ENCODE measurements around the gene GABRA1. TPM values are rescaled to one million over a fixed set of nuclear protein-coding genes. Genes with fewer than 3 reads are reported as not detected.

The GABRA1 gene
- total and polyA plus RNA-seq, 8 donors, result 0.05 to 0.92 (median 0.75) TPM; not detected in 5

GRCh38 chr5:161863259-161863658 is 15.3 kb downstream of the GABRA1 start:
- intact Hi-C loops (cut with DNase I; ENCODE audit: low total_unique reads), result no loop called here
- WGBS, 5 donors, result 71 to 83% (median 79%) methylated on average over 3 of the region's 3 CpGs

GRCh38 chr5:161863811-161864210 is 15.9 kb downstream of the GABRA1 start:
- Histone ChIP-seq H3K27ac (no peak overlapping the region), H3K27me3 (no peaks in the 10 kb centered on the region), H3K36me3 (no peaks in the 10 kb centered on the region), H3K4me3 (no peak overlapping the region), H3K4me1 (no peaks in the 10 kb centered on the region), H3K9me3 (no peaks in the 10 kb centered on the region)
- DNase-seq, result no peak
- intact Hi-C loops (cut with DNase I; ENCODE audit: low total_unique reads), result no loop called here
- 49 to 53% (median 51%) methylated on average over 1 of the region's 1 CpG for WGBS, 5 donors
- no peak for TF ChIP-seq CTCF (IDR thresholded peaks at IDR 0.05)

More at GRCh38 chr5:161863259-161863658, 15.3 kb downstream of the GABRA1 start:
- TF ChIP-seq CTCF (IDR thresholded peaks at IDR 0.05), result no peak
- no peak for TF ChIP-seq POLR2AphosphoS5 (IDR thresholded peaks at IDR 0.05)
- TF ChIP-seq EP300 (IDR thresholded peaks at IDR 0.05), result no peak
- no peak for TF ChIP-seq POLR2A (IDR thresholded peaks at IDR 0.05)
- Histone ChIP-seq H3K9me3 (no peaks in the 10 kb centered on the region), H3K27me3 (no peaks in the 10 kb centered on the region), H3K4me3 (no peak overlapping the region), H3K36me3 (no peaks in the 10 kb centered on the region), H3K4me1 (no peaks in the 10 kb centered on the region), H3K27ac (no peak overlapping the region)
- no peak for DNase-seq

GRCh38 chr5:161865510-161865909 is 17.6 kb downstream of the GABRA1 start:
- TF ChIP-seq CTCF (IDR thresholded peaks at IDR 0.05) (no peak), EP300 (IDR thresholded peaks at IDR 0.05) (no peak)
- no peak for DNase-seq
- Histone ChIP-seq H3K4me3 (no peak overlapping the region), H3K27me3 (no peaks in the 10 kb centered on the region), H3K4me1 (no peaks in the 10 kb centered on the region), H3K36me3 (no peaks in the 10 kb centered on the region), H3K9me3 (no peaks in the 10 kb centered on the region), H3K27ac (no peak overlapping the region)
- intact Hi-C loops (cut with DNase I; ENCODE audit: low total_unique reads), result no loop called here
- WGBS, 5 donors, result 74 to 89% (median 86%) methylated on average over 7 of the region's 7 CpGs

- peak in 1 of 2 donors; percentile 5 for DNase-seq
- Histone ChIP-seq H3K4me1 (no peaks in the 10 kb centered on the region), H3K27me3 (no peaks in the 10 kb centered on the region), H3K36me3 (no peaks in the 10 kb centered on the region), H3K4me3 (no peak overlapping the region), H3K9me3 (no peaks in the 10 kb centered on the region), H3K27ac (no peak overlapping the region)
- intact Hi-C loops (cut with DNase I; ENCODE audit: low total_unique reads), result no loop called here
- TF ChIP-seq POLR2A (IDR thresholded peaks at IDR 0.05) (no peak), CTCF (IDR thresholded peaks at IDR 0.05) (no peak), EP300 (IDR thresholded peaks at IDR 0.05) (no peak), POLR2AphosphoS5 (IDR thresholded peaks at IDR 0.05) (no peak)
These were observed 42.1 kb downstream of the GABRA1 start for GRCh38 chr5:161889971-161890370.

GRCh38 chr5:161895514-161895913 is 47.6 kb downstream of the GABRA1 start:
- H3K27ac ChIP-seq, result no peak overlapping the region
- no peaks in the 10 kb centered on the region for H3K27me3 ChIP-seq
- H3K4me3 ChIP-seq, result no peak overlapping the region

More at GRCh38 chr5:161895514-161895913, 47.6 kb downstream of the GABRA1 start:
- intact Hi-C loops (cut with DNase I; ENCODE audit: low total_unique reads), result no loop called here
- H3K36me3 ChIP-seq, result no peaks in the 10 kb centered on the region
- DNase-seq, result no peak
- H3K9me3 ChIP-seq, result no peaks in the 10 kb centered on the region
- 56 to 77% (median 67%) methylated on average over 1 of the region's 1 CpG for WGBS, 5 donors
- TF ChIP-seq POLR2AphosphoS5 (IDR thresholded peaks at IDR 0.05) (no peak), EP300 (IDR thresholded peaks at IDR 0.05) (no peak), POLR2A (IDR thresholded peaks at IDR 0.05) (no peak), CTCF (IDR thresholded peaks at IDR 0.05) (no peak)
- no peaks in the 10 kb centered on the region for H3K4me1 ChIP-seq
